ENCODE measurements around the gene UBQLN4. TPM values are rescaled to one million over a fixed set of nuclear protein-coding genes. Genes with fewer than 3 reads are reported as not detected.

Gene UBQLN4
- total RNA-seq, 3 donors from 2014 or later (not counting 1 experiment from before 2014, with no cell fraction given), result 14.4 to 23.5 (median 23.5) TPM

- Mint-ChIP-seq H3K4me1 (peaks cover 17 to 21% of the 10 kb centered on the region in 2 donors), H3K27me3 (ENCODE audit: low read depth in 2 of 2) (peaks cover 7 to 8% of the 10 kb centered on the region in 2 donors), H3K27ac (peak overlapping the region; percentile 76 to 92), H3K36me3 (no peaks in the 10 kb centered on the region), H3K9me3 (no peaks in the 10 kb centered on the region), H3K4me3 (peak overlapping the region; percentile 80)
- Histone ChIP-seq H3K9me3 (ENCODE audit: control insufficient read depth, insufficient read depth, low read length) (no peaks in the 10 kb centered on the region), H3K27ac (ENCODE audit: low read length) (no peak overlapping the region), H3K36me3 (ENCODE audit: control insufficient read depth, insufficient read depth, low read length) (peaks cover 15% of the 10 kb centered on the region), H3K4me3 (ENCODE audit: low read length) (peak overlapping the region; percentile 64), H3K4me1 (ENCODE audit: control insufficient read depth, insufficient read depth, low read length) (peaks cover 13% of the 10 kb centered on the region), H3K27me3 (ENCODE audit: control insufficient read depth, insufficient read depth, low read length) (no peaks in the 10 kb centered on the region)
- ATAC-seq, result no peak
- 14% methylated on average over 4 of the region's 4 CpGs for WGBS (ENCODE audit: insufficient coverage)
- intact Hi-C loops (cut with micrococcal nuclease), result loop anchor here (1.0 kb wide), 1 partner anchor 33 kb away; the partner anchor contains the start of gene LAMTOR2
- no peak for TF ChIP-seq CTCF (IDR thresholded peaks at IDR 0.05)
- DNase-seq, result no peak
Observed at GRCh38 chr1:156021093-156021428, 32.5 kb downstream of the UBQLN4 start.

GRCh38 chr1:156020293-156021092 lies 33.1 kb downstream of the UBQLN4 start, which contains the start of gene SSR2:
Gene SSR2 (minus strand): TSS chr1:156020951. CDS start chr1:156020167, 784 bp downstream.
- DNase-seq (peak; percentile 71 to 93), ATAC-seq (peak; percentile 98 to 100 (median 99))
- Histone ChIP-seq H3K27ac (ENCODE audit: low read length) (peak within 1 kb of the TSS; percentile 52), H3K36me3 (ENCODE audit: control insufficient read depth, insufficient read depth, low read length) (peaks cover 15% of the 10 kb centered on the region), H3K27me3 (ENCODE audit: control insufficient read depth, insufficient read depth, low read length) (no peaks in the 10 kb centered on the region), H3K9me3 (ENCODE audit: control insufficient read depth, insufficient read depth, low read length) (no peaks in the 10 kb centered on the region), H3K4me3 (ENCODE audit: low read length) (peak within 1 kb of the TSS; percentile 64), H3K4me1 (ENCODE audit: control insufficient read depth, insufficient read depth, low read length) (peaks cover 13% of the 10 kb centered on the region)
- peak within 1 kb of the TSS; percentile 76 to 92 for H3K27ac Mint-ChIP-seq
- no peaks in the 10 kb centered on the region for H3K36me3 Mint-ChIP-seq
- no peak for TF ChIP-seq CTCF (IDR thresholded peaks at IDR 0.05)
- H3K27me3 Mint-ChIP-seq (ENCODE audit: low read depth in 2 of 2), result peaks cover 7% of the 10 kb centered on the region in 2 donors
- H3K4me3 Mint-ChIP-seq, result peak within 1 kb of the TSS; percentile 80
- peaks cover 17 to 21% of the 10 kb centered on the region in 2 donors for H3K4me1 Mint-ChIP-seq
- no peaks in the 10 kb centered on the region for H3K9me3 Mint-ChIP-seq
- under 1% methylated on average over 45 of the region's 45 CpGs for WGBS (ENCODE audit: insufficient coverage)
- intact Hi-C loops (cut with micrococcal nuclease), result loop anchor here (1.0 kb wide), 1 partner anchor 34 kb away; the partner anchor contains the start of gene LAMTOR2

- H3K9me3 Mint-ChIP-seq, result no peaks in the 10 kb centered on the region
- Histone ChIP-seq H3K4me3 (ENCODE audit: low read length) (peak overlapping the region; percentile 64), H3K9me3 (ENCODE audit: control insufficient read depth, insufficient read depth, low read length) (no peaks in the 10 kb centered on the region), H3K36me3 (ENCODE audit: control insufficient read depth, insufficient read depth, low read length) (peaks cover 17% of the 10 kb centered on the region), H3K4me1 (ENCODE audit: control insufficient read depth, insufficient read depth, low read length) (peaks cover 13% of the 10 kb centered on the region), H3K27ac (ENCODE audit: low read length) (peak overlapping the region; percentile 52), H3K27me3 (ENCODE audit: control insufficient read depth, insufficient read depth, low read length) (no peaks in the 10 kb centered on the region)
- H3K36me3 Mint-ChIP-seq, result no peaks in the 10 kb centered on the region
- 82% methylated on average over 8 of the region's 8 CpGs for WGBS (ENCODE audit: insufficient coverage)
- DNase-seq, result no peak
- H3K27ac Mint-ChIP-seq, result peak overlapping the region; percentile 76 to 92
- H3K27me3 Mint-ChIP-seq (ENCODE audit: low read depth in 2 of 2), result peaks cover 2% of the 10 kb centered on the region in 2 donors
- no peak for TF ChIP-seq CTCF (IDR thresholded peaks at IDR 0.05)
- intact Hi-C loops (cut with micrococcal nuclease), result no loop called here
- peak overlapping the region; percentile 80 for H3K4me3 Mint-ChIP-seq
- peaks cover 17 to 21% of the 10 kb centered on the region in 2 donors for H3K4me1 Mint-ChIP-seq
- no peak for ATAC-seq
Observed at GRCh38 chr1:156019946-156020292, 33.7 kb downstream of the UBQLN4 start.

All from natural killer cell (primary cell).